Measurements from ENCODE around the gene NUCB2. TPM values are rescaled to one million over a fixed set of nuclear protein-coding genes. Genes with fewer than 3 reads are reported as not detected.

NUCB2 gene
- polyA plus RNA-seq, 1 donor, result 40.4 TPM

Other genes starting within 250 kb of the NUCB2 start
- gene RPS13, start 199.1 kb upstream of the NUCB2 start, polyA plus RNA-seq (ENCODE audit: insufficient read length), result 1,873 TPM
- gene PIK3C2A, start 68.8 kb upstream of the NUCB2 start, polyA plus RNA-seq (ENCODE audit: insufficient read length), result 17.1 TPM
- 0.28 TPM for gene NCR3LG1, start 75.1 kb downstream of the NUCB2 start, polyA plus RNA-seq (ENCODE audit: insufficient read length)
- gene KCNJ11, start 111.9 kb downstream of the NUCB2 start, polyA plus RNA-seq (ENCODE audit: insufficient read length), result 27.5 TPM
- gene ABCC8, start 200.1 kb downstream of the NUCB2 start, polyA plus RNA-seq (ENCODE audit: insufficient read length), result 3.5 TPM

All from hindlimb muscle (tissue), 1 donor.